Neutrophil (primary cell): ENCODE results near the gene JPT1.

Experiments used
- H3K27ac ChIP-seq: fragments of 200-600 bp; sonication (generic); 2 replicates; pipeline ENCODE4 v1.5.1; 2016; ENCODE audit warnings: mild to moderate bottlenecking, moderate library complexity
- H3K27me3 ChIP-seq: fragments of 200-600 bp; sonication (generic); 2 replicates; pipeline ENCODE4 v1.6.0; 2016; ENCODE audit warnings: mild to moderate bottlenecking
- H3K36me3 ChIP-seq: fragments of 200-600 bp; sonication (generic); 2 replicates; pipeline ENCODE4 v1.5.1; 2017
- H3K4me1 ChIP-seq, 2 experiments: fragments of 200-600 bp in 1 of 2; sonication (generic) in 1 of 2; 1 replicate in 1 of 2; 2 replicates in 1 of 2; pipeline versions ENCODE4 v1.5.1 to v1.6.1; 2013 to 2016; ENCODE audit warnings: low read depth in 1 of 2, low read length in 1 of 2, mild to moderate bottlenecking in 1 of 2, moderate library complexity in 1 of 2; ENCODE audit not compliant: control insufficient read depth in 1 of 2, insufficient read depth in 1 of 2
- H3K4me3 ChIP-seq, 2 experiments: fragments of 200-600 bp in 1 of 2; sonication (generic) in 1 of 2; 1 replicate in 1 of 2; 2 replicates in 1 of 2; pipeline ENCODE4 v1.5.1; 2013 to 2016; ENCODE audit warnings: low read depth in 1 of 2, low read length in 1 of 2, mild to moderate bottlenecking in 1 of 2, moderate library complexity in 1 of 2
- H3K9me3 ChIP-seq: fragments of 200-600 bp; sonication (generic); 2 replicates; pipeline ENCODE4 v1.5.1; 2016
- TF ChIP-seq, protein P1 (sequence below): fragments of 200-600 bp; sonication (generic); IDR thresholded peaks from 2 replicates; pipeline ENCODE4 v1.5.1; 2016; ENCODE audit warnings: antibody characterized with exemption

Gene JPT1

DNA sequence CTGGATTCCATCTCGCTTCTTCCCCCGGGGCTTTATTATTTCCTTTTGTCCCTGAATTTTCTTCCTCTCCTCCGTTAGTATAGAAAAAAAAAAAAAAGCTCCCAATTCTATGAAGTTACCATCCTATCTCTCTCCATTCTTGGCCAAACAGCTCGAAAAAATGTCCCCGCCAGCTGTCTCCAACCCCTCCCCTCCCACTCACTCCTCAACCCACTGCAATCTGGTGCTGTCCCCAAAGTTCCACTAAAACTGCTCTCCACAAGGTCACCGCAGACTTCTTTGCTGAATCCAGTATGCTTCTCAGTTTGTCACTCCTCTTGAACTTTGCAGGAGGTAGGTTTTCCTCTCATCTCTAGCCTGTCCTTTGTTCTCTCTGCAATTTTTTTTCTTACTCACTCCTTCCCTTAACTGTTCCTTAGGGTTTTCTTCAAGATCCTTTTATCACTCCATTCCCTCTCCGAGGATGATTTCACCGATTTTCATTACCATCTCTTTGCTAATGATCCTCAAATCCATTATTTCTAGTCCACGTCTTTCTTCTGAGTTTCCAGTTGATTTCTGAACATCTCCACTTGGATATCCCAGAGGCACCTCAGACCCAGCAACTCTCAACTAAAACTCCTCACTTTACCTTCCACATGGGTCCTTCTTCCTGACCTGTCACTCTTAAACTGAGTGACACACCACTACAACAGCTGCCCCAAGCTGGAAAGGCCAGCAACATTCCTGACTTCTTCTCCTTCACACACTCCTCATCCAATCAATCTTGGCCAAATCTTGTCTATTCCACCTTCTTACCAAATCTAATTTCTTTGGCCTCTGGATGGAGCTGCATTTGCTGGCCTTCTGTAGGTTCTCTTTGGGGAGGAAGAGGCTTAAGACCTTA is 29.9 kb upstream of the JPT1 start:
- TF ChIP-seq, protein P1, sequence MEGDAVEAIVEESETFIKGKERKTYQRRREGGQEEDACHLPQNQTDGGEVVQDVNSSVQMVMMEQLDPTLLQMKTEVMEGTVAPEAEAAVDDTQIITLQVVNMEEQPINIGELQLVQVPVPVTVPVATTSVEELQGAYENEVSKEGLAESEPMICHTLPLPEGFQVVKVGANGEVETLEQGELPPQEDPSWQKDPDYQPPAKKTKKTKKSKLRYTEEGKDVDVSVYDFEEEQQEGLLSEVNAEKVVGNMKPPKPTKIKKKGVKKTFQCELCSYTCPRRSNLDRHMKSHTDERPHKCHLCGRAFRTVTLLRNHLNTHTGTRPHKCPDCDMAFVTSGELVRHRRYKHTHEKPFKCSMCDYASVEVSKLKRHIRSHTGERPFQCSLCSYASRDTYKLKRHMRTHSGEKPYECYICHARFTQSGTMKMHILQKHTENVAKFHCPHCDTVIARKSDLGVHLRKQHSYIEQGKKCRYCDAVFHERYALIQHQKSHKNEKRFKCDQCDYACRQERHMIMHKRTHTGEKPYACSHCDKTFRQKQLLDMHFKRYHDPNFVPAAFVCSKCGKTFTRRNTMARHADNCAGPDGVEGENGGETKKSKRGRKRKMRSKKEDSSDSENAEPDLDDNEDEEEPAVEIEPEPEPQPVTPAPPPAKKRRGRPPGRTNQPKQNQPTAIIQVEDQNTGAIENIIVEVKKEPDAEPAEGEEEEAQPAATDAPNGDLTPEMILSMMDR, result no peak
- Histone ChIP-seq H3K27me3 (no peaks in the 10 kb centered on the region), H3K36me3 (peaks cover 6% of the 10 kb centered on the region), H3K9me3 (no peaks in the 10 kb centered on the region), H3K4me1 (peaks cover 23 to 25% of the 10 kb centered on the region in 2 experiments), H3K27ac (peak overlapping the region; percentile 98), H3K4me3 (peak overlapping the region; percentile 87 to 97)

DNA sequence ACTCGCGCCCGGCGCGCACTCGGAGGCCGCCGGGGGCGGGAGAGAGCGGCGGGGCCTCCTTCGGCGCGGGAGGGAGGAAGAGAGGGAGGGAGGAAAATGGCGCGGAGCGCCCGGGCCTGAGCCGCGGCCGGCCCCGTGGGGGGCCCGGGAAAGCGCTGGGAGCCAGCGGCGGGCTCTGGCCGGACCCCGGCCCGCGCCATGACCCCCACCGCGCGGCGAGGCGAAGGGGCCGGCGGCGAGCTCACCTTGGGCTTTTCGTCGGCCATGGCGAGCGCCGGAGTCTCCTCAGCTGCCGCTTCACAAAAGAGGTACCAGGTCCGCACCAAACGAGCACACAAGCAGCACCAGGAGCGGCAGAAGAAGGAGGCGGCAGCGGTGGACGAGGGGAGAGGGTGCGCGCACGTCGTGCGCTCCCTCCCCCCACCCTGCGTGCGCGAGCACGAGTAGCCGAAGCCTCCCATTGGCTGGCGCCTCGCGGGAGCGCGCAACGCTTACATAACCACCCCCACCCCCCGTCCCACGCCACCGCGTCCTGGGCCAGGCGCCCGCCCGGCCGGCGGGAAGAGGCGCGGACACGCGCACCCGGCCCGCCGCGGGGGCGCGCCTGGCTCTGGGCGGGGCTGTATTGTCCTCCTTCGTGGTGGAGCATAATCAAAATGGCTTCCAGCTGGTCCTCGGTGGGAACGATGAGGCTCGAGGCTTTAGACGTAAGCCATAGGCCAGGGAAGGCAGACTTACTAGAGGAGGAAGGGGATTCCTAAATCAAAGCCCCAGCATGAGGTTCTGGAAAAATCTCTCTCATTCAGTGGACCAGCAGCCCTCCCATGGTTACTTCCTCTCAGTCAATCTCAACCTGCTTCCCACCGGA is 28.5 kb upstream of the JPT1 start, which contains the start of gene SUMO2:
TSS of gene SUMO2 (minus strand) at position 391 of the 868 bp plus-strand sequence. CDS start at position 266, 125 bp downstream.
- Histone ChIP-seq H3K27ac (peak within 1 kb of the TSS; percentile 98), H3K9me3 (no peaks in the 10 kb centered on the region), H3K36me3 (peaks cover 15% of the 10 kb centered on the region), H3K4me3 (peak within 1 kb of the TSS; percentile 87 to 97), H3K4me1 (peaks cover 23 to 25% of the 10 kb centered on the region in 2 experiments), H3K27me3 (no peaks in the 10 kb centered on the region)
- TF ChIP-seq, protein P1, result peak; percentile 52

DNA sequence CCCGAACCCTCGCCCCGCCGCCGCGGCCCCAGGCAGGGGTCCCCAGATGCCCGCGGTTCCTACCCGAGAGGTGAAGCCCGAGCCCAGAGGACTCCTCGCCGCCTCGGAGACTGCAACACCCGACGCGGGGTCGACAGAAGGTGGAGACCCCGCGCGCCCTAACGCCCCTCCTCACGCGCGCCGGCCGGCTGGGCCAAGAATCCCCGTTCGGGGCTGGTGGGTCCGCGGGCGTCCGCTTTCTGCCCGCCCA is 27.9 kb upstream of the JPT1 start:
- Histone ChIP-seq H3K36me3 (peaks cover 15% of the 10 kb centered on the region), H3K4me3 (peak overlapping the region; percentile 87 to 97), H3K4me1 (peaks cover 23 to 25% of the 10 kb centered on the region in 2 experiments), H3K27me3 (no peaks in the 10 kb centered on the region), H3K27ac (peak overlapping the region; percentile 98), H3K9me3 (no peaks in the 10 kb centered on the region)
- TF ChIP-seq, protein P1, result no peak

DNA sequence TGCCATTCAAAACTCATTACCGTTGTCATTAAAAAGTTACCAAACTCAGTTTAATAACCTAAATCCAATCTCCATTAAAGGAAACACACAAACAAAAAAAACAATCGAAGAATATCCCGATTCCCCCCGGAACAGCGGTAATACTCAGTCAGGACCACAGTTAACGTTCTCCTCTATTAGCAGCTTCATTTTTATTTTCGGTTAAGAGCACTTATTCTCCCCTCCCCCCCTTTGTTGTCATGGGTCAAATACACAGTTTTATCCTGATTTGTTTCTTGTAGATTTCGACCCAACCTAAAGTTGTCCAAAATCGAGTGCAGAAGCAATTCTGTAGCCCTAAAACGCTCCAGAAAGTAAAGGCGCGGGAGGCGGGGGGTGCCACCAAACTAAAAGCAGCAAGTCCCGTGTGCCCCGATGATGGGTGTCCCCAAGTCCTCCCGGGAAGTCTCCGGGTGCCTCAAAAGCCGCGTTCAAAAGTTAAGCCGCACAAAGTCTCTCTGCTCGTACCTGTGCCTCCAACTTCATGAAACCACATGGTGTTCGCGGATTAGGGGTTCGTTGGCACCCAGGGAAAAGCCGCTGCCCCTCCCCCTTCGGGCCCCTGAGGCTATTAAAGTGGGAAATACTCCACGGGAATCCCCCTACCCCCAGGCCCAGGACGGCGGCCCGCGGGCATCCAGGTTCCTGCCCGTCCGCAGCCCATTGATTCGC is 27.5 kb upstream of the JPT1 start:
- TF ChIP-seq, protein P1, result no peak
- Histone ChIP-seq H3K36me3 (peaks cover 15% of the 10 kb centered on the region), H3K4me3 (peak overlapping the region; percentile 87 to 97), H3K27ac (peak overlapping the region; percentile 98), H3K27me3 (no peaks in the 10 kb centered on the region), H3K9me3 (no peaks in the 10 kb centered on the region), H3K4me1 (peaks cover 23 to 25% of the 10 kb centered on the region in 2 experiments)

DNA sequence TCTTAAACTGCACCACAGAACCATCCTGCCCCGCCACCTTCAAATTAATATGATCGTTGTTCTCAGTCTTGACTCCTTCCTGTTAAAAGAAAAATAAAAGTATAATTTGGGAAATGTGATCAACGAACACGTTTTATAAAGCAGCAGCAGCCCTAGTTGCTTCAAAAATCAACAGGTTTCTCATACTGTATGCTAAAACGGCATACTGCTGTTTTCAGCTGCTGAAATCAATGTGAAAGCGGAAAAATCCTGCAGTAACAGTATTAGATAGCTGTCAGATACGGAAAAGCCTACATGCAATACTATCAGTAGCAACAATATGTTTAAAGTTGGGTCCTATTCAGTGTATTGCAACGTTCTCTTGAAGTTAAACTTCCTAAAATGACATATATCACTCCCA is 26.8 kb upstream of the JPT1 start:
- Histone ChIP-seq H3K4me1 (peaks cover 23 to 25% of the 10 kb centered on the region in 2 experiments), H3K27me3 (no peaks in the 10 kb centered on the region), H3K36me3 (peaks cover 18% of the 10 kb centered on the region), H3K27ac (peak overlapping the region; percentile 98), H3K4me3 (peak overlapping the region; percentile 87 to 97), H3K9me3 (no peaks in the 10 kb centered on the region)
- TF ChIP-seq, protein P1, result no peak
